Measurements from ENCODE around the gene GALNT2. TPM values are rescaled to one million over a fixed set of nuclear protein-coding genes. Genes with fewer than 3 reads are reported as not detected.

Gene GALNT2
- total and polyA plus RNA-seq, 2 experiments from 2014 or later = 17.8 to 48.3 TPM

DNA sequence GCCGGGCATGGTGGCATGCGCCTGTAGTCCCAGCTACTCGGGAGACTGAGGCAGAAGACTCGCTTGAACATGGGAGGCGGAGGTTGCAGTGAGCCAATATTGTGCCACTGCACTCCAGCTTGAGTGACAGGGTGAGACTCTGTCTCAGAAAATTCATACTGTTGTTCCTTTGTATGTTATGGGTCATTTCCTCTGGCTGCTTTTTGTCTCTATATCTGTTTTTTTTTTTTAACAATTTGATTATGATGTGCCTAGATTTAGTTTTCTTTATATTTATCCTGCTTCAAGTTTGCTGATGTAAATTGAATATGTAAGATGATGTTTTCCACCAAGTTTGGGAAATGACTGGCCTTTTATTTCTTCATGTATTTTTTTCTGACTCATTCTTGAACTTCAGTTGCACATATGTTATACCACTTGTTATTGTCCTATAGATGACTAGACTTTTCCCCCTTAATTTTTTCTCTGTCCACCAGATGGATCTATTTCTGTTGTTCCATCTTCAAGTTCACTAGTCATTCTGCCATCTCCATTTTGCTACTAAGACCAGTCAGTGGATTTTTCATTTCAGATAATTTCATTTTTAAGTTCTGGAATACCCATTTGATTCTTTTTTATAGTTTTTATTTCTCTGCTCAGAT, 173.5 kb downstream of the GALNT2 start:
- H3K4me3 Mint-ChIP-seq = no peak overlapping the region
- no peaks in the 10 kb centered on the region for H3K4me1 ChIP-seq (ENCODE audit: insufficient read depth)
- H3K9me2 ChIP-seq (ENCODE audit: insufficient read depth) = no peaks in the 10 kb centered on the region
- no peak for ATAC-seq
- peaks cover 5% of the 10 kb centered on the region for H3K27me3 Mint-ChIP-seq (ENCODE audit: insufficient read depth, low read depth, poor library complexity)
- H3K4me3 ChIP-seq = no peak overlapping the region
- no peaks in the 10 kb centered on the region for H3K27me3 ChIP-seq (ENCODE audit: insufficient read depth)
- H4K20me1 ChIP-seq (replicated peaks; ENCODE audit: insufficient read depth) = peaks cover 6% of the 10 kb centered on the region; the same call in 1 of the 2 replicates
- H3K27ac Mint-ChIP-seq = no peak overlapping the region
- no peaks in the 10 kb centered on the region for H3K79me2 ChIP-seq (replicated peaks; ENCODE audit: insufficient read depth)
- H3K27ac ChIP-seq (ENCODE audit: low read depth) = no peak overlapping the region
- no peak overlapping the region for H3K4me2 ChIP-seq
- no peak for DNase-seq (ENCODE audit: low spot score)
- H3F3A ChIP-seq (replicated peaks; ENCODE audit: low read depth) = no peaks in the 10 kb centered on the region
- H3K4me1 Mint-ChIP-seq = peaks cover 4% of the 10 kb centered on the region; the same call in 1 of the 3 replicates
- no peak overlapping the region for H2AFZ ChIP-seq
- H3K9me3 Mint-ChIP-seq = no peaks in the 10 kb centered on the region
- peaks cover 17% of the 10 kb centered on the region for H3K36me3 Mint-ChIP-seq (ENCODE audit: low read depth)
- H3K36me3 ChIP-seq (ENCODE audit: insufficient read depth) = peaks cover 6% of the 10 kb centered on the region
- no peak for TF ChIP-seq EZH2phosphoT487 (IDR thresholded peaks at IDR 0.05; ENCODE audit: unreplicated experiment)
- no peak for TF ChIP-seq CREB1 (CRISPR knock-in tag; IDR thresholded peaks at IDR 0.05; ENCODE audit: low read depth)
- no peak for TF ChIP-seq NANOG (IDR thresholded peaks at IDR 0.05; ENCODE audit: borderline replicate concordance)
- no peak for TF ChIP-seq EZH2 (IDR thresholded peaks at IDR 0.05; ENCODE audit: low read depth, unreplicated experiment)
- TF ChIP-seq, protein P1, sequence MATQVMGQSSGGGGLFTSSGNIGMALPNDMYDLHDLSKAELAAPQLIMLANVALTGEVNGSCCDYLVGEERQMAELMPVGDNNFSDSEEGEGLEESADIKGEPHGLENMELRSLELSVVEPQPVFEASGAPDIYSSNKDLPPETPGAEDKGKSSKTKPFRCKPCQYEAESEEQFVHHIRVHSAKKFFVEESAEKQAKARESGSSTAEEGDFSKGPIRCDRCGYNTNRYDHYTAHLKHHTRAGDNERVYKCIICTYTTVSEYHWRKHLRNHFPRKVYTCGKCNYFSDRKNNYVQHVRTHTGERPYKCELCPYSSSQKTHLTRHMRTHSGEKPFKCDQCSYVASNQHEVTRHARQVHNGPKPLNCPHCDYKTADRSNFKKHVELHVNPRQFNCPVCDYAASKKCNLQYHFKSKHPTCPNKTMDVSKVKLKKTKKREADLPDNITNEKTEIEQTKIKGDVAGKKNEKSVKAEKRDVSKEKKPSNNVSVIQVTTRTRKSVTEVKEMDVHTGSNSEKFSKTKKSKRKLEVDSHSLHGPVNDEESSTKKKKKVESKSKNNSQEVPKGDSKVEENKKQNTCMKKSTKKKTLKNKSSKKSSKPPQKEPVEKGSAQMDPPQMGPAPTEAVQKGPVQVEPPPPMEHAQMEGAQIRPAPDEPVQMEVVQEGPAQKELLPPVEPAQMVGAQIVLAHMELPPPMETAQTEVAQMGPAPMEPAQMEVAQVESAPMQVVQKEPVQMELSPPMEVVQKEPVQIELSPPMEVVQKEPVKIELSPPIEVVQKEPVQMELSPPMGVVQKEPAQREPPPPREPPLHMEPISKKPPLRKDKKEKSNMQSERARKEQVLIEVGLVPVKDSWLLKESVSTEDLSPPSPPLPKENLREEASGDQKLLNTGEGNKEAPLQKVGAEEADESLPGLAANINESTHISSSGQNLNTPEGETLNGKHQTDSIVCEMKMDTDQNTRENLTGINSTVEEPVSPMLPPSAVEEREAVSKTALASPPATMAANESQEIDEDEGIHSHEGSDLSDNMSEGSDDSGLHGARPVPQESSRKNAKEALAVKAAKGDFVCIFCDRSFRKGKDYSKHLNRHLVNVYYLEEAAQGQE (IDR thresholded peaks at IDR 0.05; ENCODE audit: unreplicated experiment) = no peak
- TF ChIP-seq, protein P2, sequence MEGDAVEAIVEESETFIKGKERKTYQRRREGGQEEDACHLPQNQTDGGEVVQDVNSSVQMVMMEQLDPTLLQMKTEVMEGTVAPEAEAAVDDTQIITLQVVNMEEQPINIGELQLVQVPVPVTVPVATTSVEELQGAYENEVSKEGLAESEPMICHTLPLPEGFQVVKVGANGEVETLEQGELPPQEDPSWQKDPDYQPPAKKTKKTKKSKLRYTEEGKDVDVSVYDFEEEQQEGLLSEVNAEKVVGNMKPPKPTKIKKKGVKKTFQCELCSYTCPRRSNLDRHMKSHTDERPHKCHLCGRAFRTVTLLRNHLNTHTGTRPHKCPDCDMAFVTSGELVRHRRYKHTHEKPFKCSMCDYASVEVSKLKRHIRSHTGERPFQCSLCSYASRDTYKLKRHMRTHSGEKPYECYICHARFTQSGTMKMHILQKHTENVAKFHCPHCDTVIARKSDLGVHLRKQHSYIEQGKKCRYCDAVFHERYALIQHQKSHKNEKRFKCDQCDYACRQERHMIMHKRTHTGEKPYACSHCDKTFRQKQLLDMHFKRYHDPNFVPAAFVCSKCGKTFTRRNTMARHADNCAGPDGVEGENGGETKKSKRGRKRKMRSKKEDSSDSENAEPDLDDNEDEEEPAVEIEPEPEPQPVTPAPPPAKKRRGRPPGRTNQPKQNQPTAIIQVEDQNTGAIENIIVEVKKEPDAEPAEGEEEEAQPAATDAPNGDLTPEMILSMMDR (conservative IDR thresholded peaks at IDR 0.05; ENCODE audit: low read depth in 2 of 2) = no peak
- TF ChIP-seq ZNF331 (CRISPR knock-in tag; IDR thresholded peaks at IDR 0.05; ENCODE audit: low read depth) = no peak
- TF ChIP-seq STAT1 (IDR thresholded peaks at IDR 0.05; ENCODE audit: unreplicated experiment) = no peak
- no peak for TF ChIP-seq POLR2AphosphoS5 (IDR thresholded peaks at IDR 0.05; ENCODE audit: low read depth)
- TF ChIP-seq JUNB (IDR thresholded peaks at IDR 0.05; ENCODE audit: unreplicated experiment) = no peak
- TF ChIP-seq, protein P3, sequence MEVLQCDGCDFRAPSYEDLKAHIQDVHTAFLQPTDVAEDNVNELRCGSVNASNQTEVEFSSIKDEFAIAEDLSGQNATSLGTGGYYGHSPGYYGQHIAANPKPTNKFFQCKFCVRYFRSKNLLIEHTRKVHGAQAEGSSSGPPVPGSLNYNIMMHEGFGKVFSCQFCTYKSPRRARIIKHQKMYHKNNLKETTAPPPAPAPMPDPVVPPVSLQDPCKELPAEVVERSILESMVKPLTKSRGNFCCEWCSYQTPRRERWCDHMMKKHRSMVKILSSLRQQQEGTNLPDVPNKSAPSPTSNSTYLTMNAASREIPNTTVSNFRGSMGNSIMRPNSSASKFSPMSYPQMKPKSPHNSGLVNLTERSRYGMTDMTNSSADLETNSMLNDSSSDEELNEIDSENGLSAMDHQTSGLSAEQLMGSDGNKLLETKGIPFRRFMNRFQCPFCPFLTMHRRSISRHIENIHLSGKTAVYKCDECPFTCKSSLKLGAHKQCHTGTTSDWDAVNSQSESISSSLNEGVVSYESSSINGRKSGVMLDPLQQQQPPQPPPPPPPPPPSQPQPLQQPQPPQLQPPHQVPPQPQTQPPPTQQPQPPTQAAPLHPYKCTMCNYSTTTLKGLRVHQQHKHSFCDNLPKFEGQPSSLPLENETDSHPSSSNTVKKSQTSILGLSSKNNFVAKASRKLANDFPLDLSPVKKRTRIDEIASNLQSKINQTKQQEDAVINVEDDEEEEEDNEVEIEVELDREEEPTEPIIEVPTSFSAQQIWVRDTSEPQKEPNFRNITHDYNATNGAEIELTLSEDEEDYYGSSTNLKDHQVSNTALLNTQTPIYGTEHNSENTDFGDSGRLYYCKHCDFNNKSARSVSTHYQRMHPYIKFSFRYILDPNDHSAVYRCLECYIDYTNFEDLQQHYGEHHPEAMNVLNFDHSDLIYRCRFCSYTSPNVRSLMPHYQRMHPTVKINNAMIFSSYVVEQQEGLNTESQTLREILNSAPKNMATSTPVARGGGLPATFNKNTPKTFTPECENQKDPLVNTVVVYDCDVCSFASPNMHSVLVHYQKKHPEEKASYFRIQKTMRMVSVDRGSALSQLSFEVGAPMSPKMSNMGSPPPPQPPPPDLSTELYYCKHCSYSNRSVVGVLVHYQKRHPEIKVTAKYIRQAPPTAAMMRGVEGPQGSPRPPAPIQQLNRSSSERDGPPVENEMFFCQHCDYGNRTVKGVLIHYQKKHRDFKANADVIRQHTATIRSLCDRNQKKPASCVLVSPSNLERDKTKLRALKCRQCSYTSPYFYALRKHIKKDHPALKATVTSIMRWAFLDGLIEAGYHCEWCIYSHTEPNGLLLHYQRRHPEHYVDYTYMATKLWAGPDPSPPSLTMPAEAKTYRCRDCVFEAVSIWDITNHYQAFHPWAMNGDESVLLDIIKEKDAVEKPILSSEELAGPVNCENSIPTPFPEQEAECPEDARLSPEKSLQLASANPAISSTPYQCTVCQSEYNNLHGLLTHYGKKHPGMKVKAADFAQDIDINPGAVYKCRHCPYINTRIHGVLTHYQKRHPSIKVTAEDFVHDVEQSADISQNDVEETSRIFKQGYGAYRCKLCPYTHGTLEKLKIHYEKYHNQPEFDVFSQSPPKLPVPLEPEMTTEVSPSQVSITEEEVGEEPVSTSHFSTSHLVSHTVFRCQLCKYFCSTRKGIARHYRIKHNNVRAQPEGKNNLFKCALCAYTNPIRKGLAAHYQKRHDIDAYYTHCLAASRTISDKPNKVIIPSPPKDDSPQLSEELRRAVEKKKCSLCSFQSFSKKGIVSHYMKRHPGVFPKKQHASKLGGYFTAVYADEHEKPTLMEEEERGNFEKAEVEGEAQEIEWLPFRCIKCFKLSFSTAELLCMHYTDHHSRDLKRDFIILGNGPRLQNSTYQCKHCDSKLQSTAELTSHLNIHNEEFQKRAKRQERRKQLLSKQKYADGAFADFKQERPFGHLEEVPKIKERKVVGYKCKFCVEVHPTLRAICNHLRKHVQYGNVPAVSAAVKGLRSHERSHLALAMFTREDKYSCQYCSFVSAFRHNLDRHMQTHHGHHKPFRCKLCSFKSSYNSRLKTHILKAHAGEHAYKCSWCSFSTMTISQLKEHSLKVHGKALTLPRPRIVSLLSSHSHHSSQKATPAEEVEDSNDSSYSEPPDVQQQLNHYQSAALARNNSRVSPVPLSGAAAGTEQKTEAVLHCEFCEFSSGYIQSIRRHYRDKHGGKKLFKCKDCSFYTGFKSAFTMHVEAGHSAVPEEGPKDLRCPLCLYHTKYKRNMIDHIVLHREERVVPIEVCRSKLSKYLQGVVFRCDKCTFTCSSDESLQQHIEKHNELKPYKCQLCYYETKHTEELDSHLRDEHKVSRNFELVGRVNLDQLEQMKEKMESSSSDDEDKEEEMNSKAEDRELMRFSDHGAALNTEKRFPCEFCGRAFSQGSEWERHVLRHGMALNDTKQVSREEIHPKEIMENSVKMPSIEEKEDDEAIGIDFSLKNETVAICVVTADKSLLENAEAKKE (CRISPR knock-in tag; IDR thresholded peaks at IDR 0.05) = no peak
- no peak for TF ChIP-seq ZNF114 (CRISPR knock-in tag; IDR thresholded peaks at IDR 0.05)
- TF ChIP-seq, protein P4, sequence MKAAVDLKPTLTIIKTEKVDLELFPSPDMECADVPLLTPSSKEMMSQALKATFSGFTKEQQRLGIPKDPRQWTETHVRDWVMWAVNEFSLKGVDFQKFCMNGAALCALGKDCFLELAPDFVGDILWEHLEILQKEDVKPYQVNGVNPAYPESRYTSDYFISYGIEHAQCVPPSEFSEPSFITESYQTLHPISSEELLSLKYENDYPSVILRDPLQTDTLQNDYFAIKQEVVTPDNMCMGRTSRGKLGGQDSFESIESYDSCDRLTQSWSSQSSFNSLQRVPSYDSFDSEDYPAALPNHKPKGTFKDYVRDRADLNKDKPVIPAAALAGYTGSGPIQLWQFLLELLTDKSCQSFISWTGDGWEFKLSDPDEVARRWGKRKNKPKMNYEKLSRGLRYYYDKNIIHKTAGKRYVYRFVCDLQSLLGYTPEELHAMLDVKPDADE (IDR thresholded peaks at IDR 0.05) = no peak

All from GM23338 (cell line).